Breast epithelium (tissue), 4 donors: ENCODE measurements around the gene CYB5D1. TPM values are rescaled to one million over a fixed set of nuclear protein-coding genes. Genes with fewer than 3 reads are reported as not detected.
"Not testable (repeated sequence)": the region's sequence is repeated elsewhere in the genome, so short reads cannot be mapped to it uniquely, and the experiment has no call there.

Experiments
- DNase-seq, 2 donors: peaks; one replicate each; pipeline ENCODE4 v3.0.0-alpha.2; 2019; ENCODE audit warnings: low spot score in 2 of 2
- H3K27ac ChIP-seq, 2 donors: fragments of 200-600 bp; sonication (generic) in 1 of 2; one replicate each; pipeline ENCODE4 v1.5.1; 2016 to 2019; ENCODE audit warnings: mild to moderate bottlenecking in 1 of 2
- H3K27me3 ChIP-seq, 2 donors: fragments of 200-600 bp; sonication (generic) in 1 of 2; one replicate each; pipeline versions ENCODE4 v1.5.1 to v1.6.0; 2017 to 2019; ENCODE audit warnings: control low read depth in 1 of 2, mild to moderate bottlenecking in 1 of 2
- H3K36me3 ChIP-seq: fragments of 200-600 bp; one replicate; pipeline ENCODE4 v1.5.1; 2019
- H3K4me1 ChIP-seq, 2 donors: fragments of 200-600 bp; sonication (generic); one replicate each; pipeline ENCODE4 v1.5.1; 2016 to 2019; ENCODE audit warnings: control low read depth in 1 of 2
- H3K4me3 ChIP-seq, 3 donors: fragments of 200-600 bp; sonication (generic); 1 replicate in 2 of 3; 2 replicates in 1 of 3; pipeline ENCODE4 v1.5.1; 2016 to 2019; ENCODE audit warnings: mild to moderate bottlenecking in 3 of 3, moderate library complexity in 2 of 3
- H3K9me3 ChIP-seq, 2 donors: fragments of 200-600 bp; sonication (generic) in 1 of 2; one replicate each; pipeline ENCODE4 v1.5.1; 2016 to 2019; ENCODE audit warnings: control low read depth in 1 of 2
- CTCF ChIP-seq, 3 donors: fragments of 450-650 bp; IDR thresholded peaks; one replicate each; pipeline ENCODE4 v1.5.1; 2016 to 2017; ENCODE audit warnings: antibody characterized with exemption in 3 of 3, mild to moderate bottlenecking in 3 of 3, moderate library complexity in 3 of 3
- POLR2A ChIP-seq: fragments of 450-650 bp; IDR thresholded peaks from one replicate; pipeline ENCODE4 v1.6.1; 2016; ENCODE audit warnings: antibody characterized with exemption, mild to moderate bottlenecking, moderate library complexity
- POLR2AphosphoS5 ChIP-seq, 3 donors: sonication (generic); formaldehyde crosslinking; IDR thresholded peaks; one replicate each; pipeline ENCODE4 v1.6.1; 2017; ENCODE audit warnings: antibody characterized with exemption in 3 of 3
- intact Hi-C: fragments of 100-400 bp; cut with DNase I; formaldehyde crosslinking; loops from one replicate; pipeline ENCODE4 v1.15.1; 2023; ENCODE audit warnings: low total_unique reads
- total RNA-seq, 3 donors: library from RNA; depleted of rRNA; stranded (reverse); fragments of >200 nt; gene quantifications; one replicate each; pipeline ENCODE4 v1.1.0, GENCODE V29; 2016

CYB5D1 gene
- 10 to 100 TPM in 2 of 3 donors, 1 to 10 TPM in 1; 8.2 to 20.5 (median 13.4) TPM for total RNA-seq

DNA sequence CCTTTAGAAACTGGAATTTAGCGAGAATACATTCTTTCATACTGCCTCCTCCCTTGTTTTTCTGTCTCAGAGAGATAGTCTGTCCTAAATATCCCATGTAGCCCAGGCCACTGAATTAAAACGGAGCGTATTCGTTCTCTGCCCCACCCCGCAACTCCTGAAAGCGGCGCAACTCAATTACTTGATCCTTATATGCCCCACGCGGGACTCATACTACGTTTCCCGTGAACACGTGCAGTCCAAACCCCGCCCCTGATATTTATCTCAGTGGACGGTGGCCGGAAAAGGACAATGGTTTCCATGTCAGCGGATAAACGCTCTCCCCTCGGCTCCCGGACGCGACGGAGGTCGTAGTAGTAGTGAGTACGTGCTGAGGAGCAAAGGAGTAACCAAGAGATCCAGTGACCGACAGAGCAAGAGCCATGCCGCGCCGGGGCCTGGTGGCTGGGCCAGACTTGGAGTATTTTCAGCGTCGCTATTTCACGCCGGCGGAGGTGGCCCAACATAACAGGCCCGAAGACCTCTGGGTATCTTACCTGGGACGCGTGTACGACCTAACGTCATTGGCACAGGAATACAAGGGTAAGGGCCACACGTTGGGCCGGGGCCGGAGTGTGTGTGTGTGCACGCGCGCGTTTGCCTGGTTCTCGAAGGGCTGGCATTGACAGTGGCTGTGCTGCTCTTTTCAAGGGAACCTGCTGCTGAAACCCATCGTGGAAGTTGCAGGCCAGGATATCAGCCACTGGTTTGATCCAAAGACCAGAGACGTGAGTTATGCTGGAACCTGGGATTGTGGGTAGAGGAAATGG, at the start of gene CYB5D1:
Gene CYB5D1 (plus strand): TSS at position 291 of the 809 bp plus-strand sequence. CDS start 132 bp downstream, at position 423.
- H3K27me3 ChIP-seq: no peaks in the 10 kb centered on the region
- DNase-seq: peak; percentile 90 to 94
- H3K27ac ChIP-seq: peak within 1 kb of the TSS; percentile 95 to 97
- H3K4me3 ChIP-seq: peak within 1 kb of the TSS; percentile 55 to 87 (median 73)
- intact Hi-C loops: loop anchor here (5.0 kb wide), 1 partner anchor 184 kb away; no protein-coding TSS in a partner anchor
- H3K4me1 ChIP-seq: peaks cover 3 to 21% of the 10 kb centered on the region in 2 donors
- no peaks in the 10 kb centered on the region for H3K9me3 ChIP-seq
- TF ChIP-seq CTCF (IDR thresholded peaks at IDR 0.05): no peak
- TF ChIP-seq POLR2AphosphoS5 (IDR thresholded peaks at IDR 0.05): peak; percentile 43 to 77 (median 67)
- no peak for TF ChIP-seq POLR2A
- H3K36me3 ChIP-seq: no peaks in the 10 kb centered on the region

DNA sequence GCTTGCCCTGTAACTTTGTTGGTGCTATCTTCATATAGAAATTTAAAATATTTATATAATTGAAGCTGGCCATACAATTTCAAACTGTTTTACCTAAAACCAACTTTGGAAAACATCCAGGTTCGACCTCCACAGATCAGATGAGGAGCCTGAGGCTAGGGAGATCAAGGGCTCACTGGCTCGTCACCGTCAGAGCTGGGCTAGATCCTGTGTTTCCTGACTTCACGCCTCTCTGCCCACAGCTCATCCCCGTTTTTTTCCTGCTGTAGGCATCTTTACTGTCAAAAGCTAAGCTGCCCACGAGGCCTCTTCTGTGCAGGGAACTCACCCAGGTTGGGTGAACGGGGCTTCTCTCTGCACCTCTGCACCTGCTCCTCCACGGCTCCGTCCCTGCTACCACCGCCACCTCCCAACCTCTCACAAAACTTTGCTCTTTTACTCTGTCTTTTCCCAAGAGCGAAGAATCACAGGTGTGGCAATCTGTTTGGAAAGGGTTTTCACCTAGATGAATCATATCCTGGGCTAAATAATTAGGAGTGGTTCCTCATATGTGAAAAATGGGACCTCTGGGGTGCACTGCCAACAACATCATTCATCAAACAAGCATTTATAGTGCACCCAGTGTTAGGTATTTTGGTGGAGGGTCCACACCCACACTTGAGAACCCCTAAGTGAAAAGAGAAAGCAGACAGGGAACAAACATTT, 48.6 kb upstream of the CYB5D1 start:
- no peak for TF ChIP-seq POLR2A
- no peak for TF ChIP-seq POLR2AphosphoS5 (IDR thresholded peaks at IDR 0.05)
- no peak for TF ChIP-seq CTCF (IDR thresholded peaks at IDR 0.05)
- intact Hi-C loops: no loop called here
- DNase-seq: no peak
- no peaks in the 10 kb centered on the region for H3K27me3 ChIP-seq
- H3K4me1 ChIP-seq: no peaks in the 10 kb centered on the region
- no peaks in the 10 kb centered on the region for H3K9me3 ChIP-seq
- no peak overlapping the region for H3K27ac ChIP-seq
- no peak overlapping the region for H3K4me3 ChIP-seq
- no peaks in the 10 kb centered on the region for H3K36me3 ChIP-seq

DNA sequence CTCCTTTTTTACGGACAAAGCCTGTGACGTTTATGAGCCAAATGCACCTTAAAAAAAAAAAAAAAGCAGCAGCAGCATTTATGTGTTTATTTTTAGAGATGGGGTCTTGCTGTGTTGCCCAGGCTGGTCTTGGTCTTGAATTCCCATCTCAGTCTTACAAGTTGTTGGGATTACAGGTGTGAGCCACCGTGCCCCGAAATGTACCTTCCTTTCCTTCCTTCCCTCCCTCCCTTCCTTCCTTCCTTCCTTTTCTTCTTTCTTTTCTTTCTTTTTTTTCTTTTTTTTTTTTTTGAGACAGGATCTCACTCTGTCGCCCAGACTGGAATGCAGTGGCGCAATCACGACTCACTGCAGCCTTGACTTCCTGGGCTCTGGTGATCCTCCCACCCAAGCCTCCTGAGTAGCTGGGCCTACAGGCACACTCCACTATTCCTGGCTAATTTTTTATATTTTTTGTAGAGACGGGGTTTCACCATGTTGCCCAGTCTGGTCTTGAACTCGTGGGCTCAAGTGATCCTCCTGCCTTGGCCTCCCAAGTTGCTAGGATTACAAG, 47.9 kb upstream of the CYB5D1 start:
- intact Hi-C loops: loop anchor here (5.0 kb wide), 1 partner anchor 58 kb away; no protein-coding TSS in a partner anchor
- not testable (repeated sequence) for H3K27ac ChIP-seq, H3K27me3 ChIP-seq, DNase-seq, H3K9me3 ChIP-seq, H3K4me1 ChIP-seq, H3K36me3 ChIP-seq, H3K4me3 ChIP-seq

GRCh38 chr17:7811251-7811650, 46.6 kb upstream of the CYB5D1 start:
- no peak overlapping the region for H3K4me3 ChIP-seq
- no peak for DNase-seq
- intact Hi-C loops: loop anchor here (5.0 kb wide), 1 partner anchor 59 kb away; no protein-coding TSS in a partner anchor
- TF ChIP-seq POLR2AphosphoS5 (IDR thresholded peaks at IDR 0.05): no peak
- TF ChIP-seq CTCF (IDR thresholded peaks at IDR 0.05): no peak
- TF ChIP-seq POLR2A: no peak
- H3K27me3 ChIP-seq: no peaks in the 10 kb centered on the region
- no peaks in the 10 kb centered on the region for H3K9me3 ChIP-seq
- H3K36me3 ChIP-seq: no peaks in the 10 kb centered on the region
- no peaks in the 10 kb centered on the region for H3K4me1 ChIP-seq
- no peak overlapping the region for H3K27ac ChIP-seq

DNA sequence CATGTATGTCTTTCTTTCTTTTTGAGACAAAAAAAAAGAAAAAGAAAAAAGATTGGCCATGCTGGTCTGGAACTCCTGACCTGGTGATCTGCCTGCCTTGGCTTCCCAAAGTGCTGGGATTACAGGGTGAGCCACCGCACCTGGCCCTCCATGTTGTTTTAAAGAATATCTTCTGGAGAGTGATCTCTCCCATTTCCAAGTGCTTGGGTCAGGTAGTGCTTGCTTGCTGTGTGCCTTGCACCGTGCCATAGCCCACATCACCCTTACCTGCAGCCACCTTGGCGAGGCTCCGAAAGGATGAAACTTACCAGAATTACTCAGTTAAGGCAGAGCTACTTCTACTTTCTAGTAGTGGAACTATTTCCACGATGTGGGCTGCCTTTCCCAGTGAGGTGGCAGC, 42.8 kb upstream of the CYB5D1 start:
- no peaks in the 10 kb centered on the region for H3K36me3 ChIP-seq
- no peak for TF ChIP-seq POLR2AphosphoS5 (IDR thresholded peaks at IDR 0.05)
- no peak for TF ChIP-seq CTCF (IDR thresholded peaks at IDR 0.05)
- no peak for TF ChIP-seq POLR2A
- no peak for DNase-seq
- H3K9me3 ChIP-seq: no peaks in the 10 kb centered on the region
- no peak overlapping the region for H3K4me3 ChIP-seq
- no peak overlapping the region for H3K27ac ChIP-seq
- no peaks in the 10 kb centered on the region for H3K27me3 ChIP-seq
- no peaks in the 10 kb centered on the region for H3K4me1 ChIP-seq
- intact Hi-C loops: loop anchor here (5.0 kb wide), 1 partner anchor 63 kb away; no protein-coding TSS in a partner anchor
